NCI-H187 (cell line): ENCODE measurements around the gene ATP9A.
"Not testable (repeated sequence)": the region's sequence is repeated elsewhere in the genome, so short reads cannot be mapped to it uniquely, and the experiment has no call there.

Source experiments
- DNase-seq, 2 experiments: peaks; one replicate each; lab custom pipeline; 2025; lab: John Stamatoyannopoulos, UW

The ATP9A gene

GRCh38 chr20:51571460-51571794 lies 196.8 kb downstream of the ATP9A start:
- no peak for DNase-seq

- DNase-seq = no peak
Measured at GRCh38 chr20:51570739-51571459, 197.3 kb downstream of the ATP9A start.

- no peak for DNase-seq
Measured at GRCh38 chr20:51569815-51570738, 198.1 kb downstream of the ATP9A start.

- not testable (repeated sequence) for DNase-seq
Measured at GRCh38 chr20:51568533-51568932, 199.7 kb downstream of the ATP9A start.

- DNase-seq = no peak
Measured at GRCh38 chr20:51567622-51568021, 200.6 kb downstream of the ATP9A start.

GRCh38 chr20:51566594-51566993 lies 201.6 kb downstream of the ATP9A start:
- no peak for DNase-seq

- DNase-seq = no peak
Measured at GRCh38 chr20:51565298-51566144, 202.7 kb downstream of the ATP9A start.

GRCh38 chr20:51563486-51564332 lies 204.5 kb downstream of the ATP9A start:
- DNase-seq = peak in 1 of 2 experiments; percentile 7

GRCh38 chr20:51563174-51563485 lies 205.1 kb downstream of the ATP9A start:
- DNase-seq = no peak

- DNase-seq = no peak
Measured at GRCh38 chr20:51562332-51563173, 205.6 kb downstream of the ATP9A start.

- no peak for DNase-seq
Measured at GRCh38 chr20:51562027-51562331, 206.2 kb downstream of the ATP9A start.

GRCh38 chr20:51560550-51561307 lies 207.5 kb downstream of the ATP9A start:
- no peak for DNase-seq

GRCh38 chr20:51560042-51560441 lies 208.1 kb downstream of the ATP9A start:
- DNase-seq = no peak

- no peak for DNase-seq
Measured at GRCh38 chr20:51554538-51555165, 213.5 kb downstream of the ATP9A start.

GRCh38 chr20:51553897-51554486 lies 214.2 kb downstream of the ATP9A start:
- no peak for DNase-seq

GRCh38 chr20:51551186-51551585 lies 217.0 kb downstream of the ATP9A start:
- DNase-seq = no peak

GRCh38 chr20:51549474-51549873 lies 218.7 kb downstream of the ATP9A start:
- DNase-seq = no peak

- DNase-seq = no peak
Measured at GRCh38 chr20:51547951-51548350, 220.2 kb downstream of the ATP9A start.
